PC-9 (cell line): ENCODE results near the gene FUT6.

Source experiments
- EZH2 ChIP-seq: fragments of 200-600 bp; sonication (generic); IDR thresholded peaks from 2 replicates; pipeline ENCODE4 v1.8.0; 2017; ENCODE audit warnings: antibody characterized with exemption, low read depth
- TF ChIP-seq, protein P1 (sequence below): fragments of 200-600 bp; sonication (generic); conservative IDR thresholded peaks from 2 replicates; pipeline ENCODE4 v1.6.1; 2017; ENCODE audit warnings: mixed run types, antibody characterized with exemption, mild to moderate bottlenecking, moderate library complexity

- TF ChIP-seq, protein P1, sequence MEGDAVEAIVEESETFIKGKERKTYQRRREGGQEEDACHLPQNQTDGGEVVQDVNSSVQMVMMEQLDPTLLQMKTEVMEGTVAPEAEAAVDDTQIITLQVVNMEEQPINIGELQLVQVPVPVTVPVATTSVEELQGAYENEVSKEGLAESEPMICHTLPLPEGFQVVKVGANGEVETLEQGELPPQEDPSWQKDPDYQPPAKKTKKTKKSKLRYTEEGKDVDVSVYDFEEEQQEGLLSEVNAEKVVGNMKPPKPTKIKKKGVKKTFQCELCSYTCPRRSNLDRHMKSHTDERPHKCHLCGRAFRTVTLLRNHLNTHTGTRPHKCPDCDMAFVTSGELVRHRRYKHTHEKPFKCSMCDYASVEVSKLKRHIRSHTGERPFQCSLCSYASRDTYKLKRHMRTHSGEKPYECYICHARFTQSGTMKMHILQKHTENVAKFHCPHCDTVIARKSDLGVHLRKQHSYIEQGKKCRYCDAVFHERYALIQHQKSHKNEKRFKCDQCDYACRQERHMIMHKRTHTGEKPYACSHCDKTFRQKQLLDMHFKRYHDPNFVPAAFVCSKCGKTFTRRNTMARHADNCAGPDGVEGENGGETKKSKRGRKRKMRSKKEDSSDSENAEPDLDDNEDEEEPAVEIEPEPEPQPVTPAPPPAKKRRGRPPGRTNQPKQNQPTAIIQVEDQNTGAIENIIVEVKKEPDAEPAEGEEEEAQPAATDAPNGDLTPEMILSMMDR, result no peak
- no peak for TF ChIP-seq EZH2
These were observed 11.4 kb downstream of the FUT6 start for GRCh38 chr19:5827891-5828660.
